ENCODE measurements around the gene ADCY4.

DNA sequence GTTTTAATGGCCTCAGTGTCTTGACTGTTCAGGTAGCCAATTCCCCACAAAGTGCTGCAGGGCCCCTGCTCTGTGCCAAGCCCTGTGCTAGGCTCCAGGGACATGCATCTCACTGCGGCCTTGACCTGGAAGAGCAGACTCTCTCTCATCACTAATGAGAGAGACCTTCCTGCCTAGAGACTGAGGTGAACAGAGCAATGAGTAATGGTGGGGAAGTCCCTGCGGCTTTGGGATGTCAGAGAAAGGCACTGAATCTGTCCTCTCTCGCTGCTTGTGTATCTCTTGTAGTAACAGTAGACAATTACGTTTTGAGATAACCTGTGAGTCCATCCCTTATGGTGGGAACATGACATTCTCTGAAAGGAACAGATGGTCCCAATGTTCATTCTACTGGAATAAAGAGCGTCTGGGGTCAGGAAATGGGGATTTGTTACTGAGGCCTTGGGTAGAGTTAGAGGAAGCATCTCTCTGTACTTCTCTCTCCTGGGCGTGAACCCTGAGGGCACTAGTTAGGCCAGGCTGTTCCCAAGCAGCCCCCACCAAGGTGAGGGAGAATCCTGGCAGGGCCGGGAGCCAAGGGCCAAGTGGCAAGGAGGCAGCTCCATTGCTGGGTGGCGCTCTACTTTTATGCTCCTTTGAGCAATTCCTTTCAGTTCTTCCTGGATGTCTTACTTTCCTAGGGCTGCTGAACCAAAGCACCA lies 46.6 kb upstream of the ADCY4 start:
- TF ChIP-seq, protein P1, sequence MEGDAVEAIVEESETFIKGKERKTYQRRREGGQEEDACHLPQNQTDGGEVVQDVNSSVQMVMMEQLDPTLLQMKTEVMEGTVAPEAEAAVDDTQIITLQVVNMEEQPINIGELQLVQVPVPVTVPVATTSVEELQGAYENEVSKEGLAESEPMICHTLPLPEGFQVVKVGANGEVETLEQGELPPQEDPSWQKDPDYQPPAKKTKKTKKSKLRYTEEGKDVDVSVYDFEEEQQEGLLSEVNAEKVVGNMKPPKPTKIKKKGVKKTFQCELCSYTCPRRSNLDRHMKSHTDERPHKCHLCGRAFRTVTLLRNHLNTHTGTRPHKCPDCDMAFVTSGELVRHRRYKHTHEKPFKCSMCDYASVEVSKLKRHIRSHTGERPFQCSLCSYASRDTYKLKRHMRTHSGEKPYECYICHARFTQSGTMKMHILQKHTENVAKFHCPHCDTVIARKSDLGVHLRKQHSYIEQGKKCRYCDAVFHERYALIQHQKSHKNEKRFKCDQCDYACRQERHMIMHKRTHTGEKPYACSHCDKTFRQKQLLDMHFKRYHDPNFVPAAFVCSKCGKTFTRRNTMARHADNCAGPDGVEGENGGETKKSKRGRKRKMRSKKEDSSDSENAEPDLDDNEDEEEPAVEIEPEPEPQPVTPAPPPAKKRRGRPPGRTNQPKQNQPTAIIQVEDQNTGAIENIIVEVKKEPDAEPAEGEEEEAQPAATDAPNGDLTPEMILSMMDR (IDR thresholded peaks at IDR 0.05), result no peak
- no peak for TF ChIP-seq POLR2A (IDR thresholded peaks at IDR 0.05)
